MG63 (cell line): ENCODE results near the gene SYT13. TPM values are rescaled to one million over a fixed set of nuclear protein-coding genes. Genes with fewer than 3 reads are reported as not detected.

Experiments used
- DNase-seq: peaks from one replicate; pipeline ENCODE4 v3.0.0-alpha.2; 2020
- H3K27me3 ChIP-seq: fragments of 250-450 bp; sonication (Bioruptor Pico); 2 replicates; pipeline ENCODE4 v1.5.1; 2020; ENCODE audit warnings: mild to moderate bottlenecking, moderate library complexity
- H3K36me3 ChIP-seq: fragments of 250-450 bp; sonication (Bioruptor Pico); 2 replicates; pipeline ENCODE4 v1.5.1; 2020; ENCODE audit warnings: mild to moderate bottlenecking, moderate library complexity
- H3K4me3 ChIP-seq: fragments of 250-450 bp; sonication (Bioruptor Pico); 2 replicates; pipeline ENCODE4 v1.5.1; 2020; ENCODE audit warnings: mild to moderate bottlenecking, moderate library complexity
- H3K9me3 ChIP-seq: fragments of 250-450 bp; sonication (Bioruptor Pico); 2 replicates; pipeline ENCODE4 v1.5.1; 2020; ENCODE audit warnings: mild to moderate bottlenecking, moderate library complexity
- total RNA-seq: library from RNA; depleted of rRNA; stranded (reverse); fragments of >200 nt; shearing (Covaris generic); gene quantifications from 2 replicates; pipeline ENCODE4 v1.2.3, GENCODE V29; 2014; ENCODE audit warnings: low replicate concordance; rRNA removed

The SYT13 gene
- total RNA-seq, 1 experiment from 2014 or later = not detected

- H3K27me3 ChIP-seq = no peaks in the 10 kb centered on the region
- no peaks in the 10 kb centered on the region for H3K9me3 ChIP-seq
- DNase-seq = no peak
- no peaks in the 10 kb centered on the region for H3K36me3 ChIP-seq
- H3K4me3 ChIP-seq = no peak overlapping the region
These were observed 81.4 kb downstream of the SYT13 start for GRCh38 chr11:45204761-45205160.

- no peaks in the 10 kb centered on the region for H3K36me3 ChIP-seq
- H3K4me3 ChIP-seq = no peak overlapping the region
- no peaks in the 10 kb centered on the region; the same call in 1 of the 2 replicates for H3K9me3 ChIP-seq
- no peaks in the 10 kb centered on the region for H3K27me3 ChIP-seq
- DNase-seq = no peak
These were observed 92.4 kb downstream of the SYT13 start for GRCh38 chr11:45193695-45194094.

Other genes starting within 250 kb of the SYT13 start
- 4.3 and 5.7 TPM in 2 replicates for gene PRDM11, start 139.7 kb downstream of the SYT13 start, total RNA-seq